Astrocyte (in vitro differentiated cells and primary cell): ENCODE measurements around the gene CDS1. TPM values are rescaled to one million over a fixed set of nuclear protein-coding genes. Genes with fewer than 3 reads are reported as not detected.

Experiments
- DNase-seq: peaks from one replicate; pipeline ENCODE4 v3.0.0-alpha.2; 2010; ENCODE audit warnings: low read depth
- FAIRE-seq: peaks from 2 replicates; lab custom pipeline; 2011; peaks lifted over from hg19 to GRCh38; lab: Jason Lieb, UNC
- H2AFZ ChIP-seq: 2 replicates; pipeline ENCODE4 v1.6.0; 2012; ENCODE audit warnings: low read depth, low read length, inconsistent platforms
- H3K27ac ChIP-seq: 2 replicates; pipeline ENCODE4 v1.5.1; 2011; ENCODE audit warnings: low read depth, low read length, inconsistent platforms
- H3K27me3 ChIP-seq: 2 replicates; pipeline ENCODE4 v1.6.0; 2011; ENCODE audit warnings: low read length, inconsistent platforms; ENCODE audit not compliant: insufficient read depth
- H3K36me3 ChIP-seq: 2 replicates; pipeline ENCODE4 v1.5.1; 2011; ENCODE audit warnings: low read length, inconsistent platforms; ENCODE audit not compliant: insufficient read depth
- H3K4me1 ChIP-seq: 2 replicates; pipeline ENCODE4 v1.5.1; 2011; ENCODE audit warnings: low read length, inconsistent platforms; ENCODE audit not compliant: insufficient read depth
- H3K4me2 ChIP-seq: 2 replicates; pipeline ENCODE4 v1.6.0; 2012; ENCODE audit warnings: low read length, inconsistent platforms
- H3K4me3 ChIP-seq: 2 replicates; pipeline ENCODE4 v1.5.1; 2011; ENCODE audit warnings: low read depth, mild to moderate bottlenecking, low read length, inconsistent platforms; ENCODE audit not compliant: insufficient read depth
- H3K79me2 ChIP-seq: 2 replicates; pipeline ENCODE4 v1.6.0; 2012; ENCODE audit warnings: mild to moderate bottlenecking, low read length, inconsistent platforms; ENCODE audit not compliant: insufficient read depth
- H3K9ac ChIP-seq: 2 replicates; pipeline ENCODE4 v1.6.0; 2012; ENCODE audit warnings: mild to moderate bottlenecking, low read length, inconsistent platforms
- H3K9me3 ChIP-seq: 2 replicates; pipeline ENCODE4 v1.5.1; 2012; ENCODE audit warnings: low read depth, mild to moderate bottlenecking, low read length, inconsistent platforms; ENCODE audit not compliant: insufficient read depth
- H4K20me1 ChIP-seq: 2 replicates; pipeline ENCODE4 v1.6.0; 2012; ENCODE audit warnings: low read length, inconsistent platforms; ENCODE audit not compliant: insufficient read depth
- H3K27ac Mint-ChIP-seq: one replicate; pipeline ENCODE4 v1.8.0; 2021; ENCODE audit warnings: mild to moderate bottlenecking, mixed read lengths; ENCODE audit not compliant: unreplicated experiment
- H3K27me3 Mint-ChIP-seq: one replicate; pipeline ENCODE4 v1.8.0; 2021; ENCODE audit warnings: low read depth, mixed read lengths; ENCODE audit not compliant: unreplicated experiment
- H3K36me3 Mint-ChIP-seq: one replicate; pipeline ENCODE4 v1.8.0; 2021; ENCODE audit warnings: low read depth, mixed read lengths; ENCODE audit not compliant: unreplicated experiment
- H3K4me1 Mint-ChIP-seq: one replicate; pipeline ENCODE4 v1.8.0; 2021; ENCODE audit warnings: low read depth, mixed read lengths; ENCODE audit not compliant: unreplicated experiment
- H3K4me3 Mint-ChIP-seq: one replicate; pipeline ENCODE4 v1.8.0; 2021; ENCODE audit warnings: mild to moderate bottlenecking, moderate library complexity, mixed read lengths; ENCODE audit not compliant: unreplicated experiment
- H3K9me3 Mint-ChIP-seq: one replicate; pipeline ENCODE4 v1.8.0; 2021; ENCODE audit warnings: mild to moderate bottlenecking, mixed read lengths; ENCODE audit not compliant: unreplicated experiment
- EZH2 ChIP-seq: IDR thresholded peaks from 2 replicates; pipeline ENCODE4 v1.6.1; 2012; ENCODE audit warnings: mild to moderate bottlenecking, low read length, inconsistent platforms; ENCODE audit not compliant: insufficient read depth
- total RNA-seq: library from RNA; stranded (reverse); gene quantifications from 2 replicates; pipeline ENCODE4 v1.2.1, GENCODE V29; 2021
- TF ChIP-seq, protein P1 (sequence below): IDR thresholded peaks from 2 replicates; pipeline ENCODE4 v1.5.1; 2011; ENCODE audit warnings: low read depth, mild to moderate bottlenecking, inconsistent platforms, low read length, moderate library complexity; ENCODE audit not compliant: insufficient read depth

CDS1 gene
- total RNA-seq, 1 donor from 2014 or later: 5.7 TPM

DNA sequence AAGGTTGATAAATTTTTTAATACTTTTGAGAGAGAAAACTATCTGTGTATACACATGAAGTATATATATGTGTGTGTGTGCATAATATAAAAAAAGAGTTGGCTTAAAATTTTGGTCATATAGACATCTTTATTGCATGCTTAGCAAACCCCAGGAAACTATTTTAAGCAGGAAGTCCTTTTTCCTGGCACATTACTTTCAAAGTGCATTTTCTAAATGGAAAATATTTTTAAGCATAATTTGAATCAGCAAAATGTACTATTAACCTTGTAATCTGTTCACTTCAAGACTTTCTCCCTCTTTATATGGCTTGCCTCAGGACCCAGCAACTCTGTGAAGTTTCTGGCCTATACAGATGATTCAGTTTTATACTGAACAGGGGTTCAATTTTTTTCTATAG lies 106.3 kb downstream of the CDS1 start:
- Histone ChIP-seq H4K20me1 (no peaks in the 10 kb centered on the region), H3K9ac (no peak overlapping the region), H3K4me2 (no peak overlapping the region), H3K79me2 (no peaks in the 10 kb centered on the region), H3K4me3 (no peak overlapping the region), H3K27ac (no peak overlapping the region), H3K27me3 (no peaks in the 10 kb centered on the region), H3K4me1 (peaks cover 32% of the 10 kb centered on the region), H3K9me3 (no peaks in the 10 kb centered on the region), H2AFZ (no peak overlapping the region), H3K36me3 (peaks cover 10% of the 10 kb centered on the region)
- peaks cover 44% of the 10 kb centered on the region for H3K4me1 Mint-ChIP-seq
- DNase-seq (no peak), FAIRE-seq (no peak)
- H3K36me3 Mint-ChIP-seq: peaks cover 20% of the 10 kb centered on the region
- H3K27ac Mint-ChIP-seq: no peak overlapping the region
- H3K4me3 Mint-ChIP-seq: no peak overlapping the region
- no peaks in the 10 kb centered on the region for H3K9me3 Mint-ChIP-seq
- H3K27me3 Mint-ChIP-seq: no peaks in the 10 kb centered on the region
- no peak for TF ChIP-seq EZH2
- TF ChIP-seq, protein P1, sequence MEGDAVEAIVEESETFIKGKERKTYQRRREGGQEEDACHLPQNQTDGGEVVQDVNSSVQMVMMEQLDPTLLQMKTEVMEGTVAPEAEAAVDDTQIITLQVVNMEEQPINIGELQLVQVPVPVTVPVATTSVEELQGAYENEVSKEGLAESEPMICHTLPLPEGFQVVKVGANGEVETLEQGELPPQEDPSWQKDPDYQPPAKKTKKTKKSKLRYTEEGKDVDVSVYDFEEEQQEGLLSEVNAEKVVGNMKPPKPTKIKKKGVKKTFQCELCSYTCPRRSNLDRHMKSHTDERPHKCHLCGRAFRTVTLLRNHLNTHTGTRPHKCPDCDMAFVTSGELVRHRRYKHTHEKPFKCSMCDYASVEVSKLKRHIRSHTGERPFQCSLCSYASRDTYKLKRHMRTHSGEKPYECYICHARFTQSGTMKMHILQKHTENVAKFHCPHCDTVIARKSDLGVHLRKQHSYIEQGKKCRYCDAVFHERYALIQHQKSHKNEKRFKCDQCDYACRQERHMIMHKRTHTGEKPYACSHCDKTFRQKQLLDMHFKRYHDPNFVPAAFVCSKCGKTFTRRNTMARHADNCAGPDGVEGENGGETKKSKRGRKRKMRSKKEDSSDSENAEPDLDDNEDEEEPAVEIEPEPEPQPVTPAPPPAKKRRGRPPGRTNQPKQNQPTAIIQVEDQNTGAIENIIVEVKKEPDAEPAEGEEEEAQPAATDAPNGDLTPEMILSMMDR: no peak

DNA sequence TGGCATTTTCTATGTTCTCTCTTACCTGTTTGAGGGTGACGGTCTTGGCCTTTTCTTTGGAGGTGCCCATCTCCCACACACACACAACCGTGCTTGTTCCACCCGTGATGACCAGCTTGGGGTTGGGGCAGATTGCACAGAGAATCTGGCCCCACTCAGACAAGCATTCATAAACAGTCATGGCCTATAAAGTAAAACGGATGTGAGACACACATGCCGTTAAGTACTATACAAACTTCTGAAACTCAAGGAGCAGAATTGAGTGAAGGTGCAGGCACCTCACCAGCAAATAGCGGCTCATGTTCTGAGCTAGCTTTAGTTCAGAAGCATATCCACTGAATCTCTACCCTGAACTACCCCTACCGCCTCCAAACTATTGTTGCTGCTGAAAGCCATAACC lies 107.6 kb downstream of the CDS1 start:
- Mint-ChIP-seq H3K27me3 (no peaks in the 10 kb centered on the region), H3K36me3 (peaks cover 21% of the 10 kb centered on the region), H3K4me1 (peaks cover 35% of the 10 kb centered on the region), H3K27ac (peak overlapping the region; percentile 84), H3K4me3 (peak overlapping the region; percentile 62), H3K9me3 (no peaks in the 10 kb centered on the region)
- H3K4me2 ChIP-seq: peak overlapping the region; percentile 79
- peak overlapping the region; percentile 28 for H3K9ac ChIP-seq
- H3K9me3 ChIP-seq: no peaks in the 10 kb centered on the region
- no peaks in the 10 kb centered on the region for H3K27me3 ChIP-seq
- H3K27ac ChIP-seq: peak overlapping the region; percentile 73
- DNase-seq: no peak
- no peaks in the 10 kb centered on the region for H4K20me1 ChIP-seq
- TF ChIP-seq, protein P1: no peak
- TF ChIP-seq EZH2: no peak
- H3K4me1 ChIP-seq: peaks cover 32% of the 10 kb centered on the region
- FAIRE-seq: peak; percentile 52
- no peak overlapping the region for H2AFZ ChIP-seq
- H3K36me3 ChIP-seq: peaks cover 17% of the 10 kb centered on the region
- peak overlapping the region; percentile 41 for H3K4me3 ChIP-seq
- H3K79me2 ChIP-seq: no peaks in the 10 kb centered on the region

DNA sequence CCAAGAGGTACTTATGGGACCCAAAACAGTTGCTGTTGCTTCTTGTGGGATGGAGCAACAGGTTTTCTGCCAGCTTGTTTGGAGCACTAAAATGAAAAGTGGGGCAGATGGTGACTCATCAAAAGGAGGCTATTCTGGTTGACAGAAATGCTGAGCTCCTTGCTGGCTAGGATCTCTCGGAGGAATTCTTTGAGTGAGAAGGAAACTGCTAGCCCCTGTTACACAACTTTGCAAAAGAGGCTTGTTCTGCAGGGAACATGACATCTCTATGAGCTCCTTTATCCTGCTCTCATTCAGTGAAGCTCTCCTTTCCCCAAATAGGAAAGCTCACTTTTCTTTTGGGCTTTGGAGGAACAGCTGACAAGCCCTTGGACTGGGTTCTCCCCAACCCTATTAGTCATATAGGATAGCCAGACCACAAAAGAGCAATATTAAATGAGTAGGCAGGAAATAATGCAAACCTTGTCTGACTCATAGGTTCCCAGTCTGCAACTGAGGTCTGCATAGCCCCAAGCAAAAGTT lies 108.3 kb downstream of the CDS1 start:
- FAIRE-seq (peak; percentile 96), DNase-seq (peak; percentile 97)
- H3K9me3 Mint-ChIP-seq: no peaks in the 10 kb centered on the region
- H3K4me2 ChIP-seq: peak overlapping the region; percentile 79
- no peaks in the 10 kb centered on the region for H3K27me3 Mint-ChIP-seq
- H3K27ac Mint-ChIP-seq: peak overlapping the region; percentile 78
- no peak for TF ChIP-seq EZH2
- TF ChIP-seq, protein P1: no peak
- no peaks in the 10 kb centered on the region for H3K79me2 ChIP-seq
- no peaks in the 10 kb centered on the region for H3K9me3 ChIP-seq
- peak overlapping the region; percentile 62 for H3K4me3 Mint-ChIP-seq
- H3K27me3 ChIP-seq: no peaks in the 10 kb centered on the region
- peaks cover 21% of the 10 kb centered on the region for H3K36me3 ChIP-seq
- H3K36me3 Mint-ChIP-seq: peaks cover 23% of the 10 kb centered on the region
- H3K27ac ChIP-seq: peak overlapping the region; percentile 73
- no peak overlapping the region for H2AFZ ChIP-seq
- peaks cover 35% of the 10 kb centered on the region for H3K4me1 Mint-ChIP-seq
- peaks cover 32% of the 10 kb centered on the region for H3K4me1 ChIP-seq
- H4K20me1 ChIP-seq: no peaks in the 10 kb centered on the region
- peak overlapping the region; percentile 28 for H3K9ac ChIP-seq
- H3K4me3 ChIP-seq: peak overlapping the region; percentile 41
